ENCODE results near the gene NRG3. TPM values are rescaled to one million over a fixed set of nuclear protein-coding genes. Genes with fewer than 3 reads are reported as not detected.

Gene NRG3
- total and polyA plus RNA-seq, 11 donors: 0.11 to 0.41 (median 0.27) TPM; not detected in 7

DNA sequence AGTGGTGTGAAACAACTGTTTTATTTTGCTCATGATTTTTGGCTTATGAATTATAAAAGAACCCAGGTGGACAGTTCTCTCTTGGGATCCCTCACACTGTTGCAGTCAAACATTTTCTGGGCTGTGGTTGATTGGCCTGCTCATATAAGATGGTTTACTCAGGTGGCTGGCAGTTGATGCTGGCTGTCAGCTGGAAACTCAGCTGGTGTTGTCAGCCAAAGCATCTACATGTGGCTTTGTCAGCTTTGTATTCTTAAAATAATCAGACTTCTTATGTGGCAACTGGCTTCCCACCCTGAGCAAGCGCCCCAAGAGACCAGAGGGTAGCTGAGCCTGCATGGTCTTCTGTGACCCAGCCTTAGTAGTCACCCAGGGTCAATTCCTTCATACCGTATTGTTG is 534.7 kb downstream of the NRG3 start:
- Histone ChIP-seq H3K4me3 (no peak overlapping the region), H3K27ac (no peak overlapping the region), H3K9me3 (peaks cover 0 to 9% (median 0%) of the 10 kb centered on the region in 12 donors), H3K27me3 (no peaks in the 10 kb centered on the region), H3K4me1 (no peaks in the 10 kb centered on the region), H3K36me3 (no peaks in the 10 kb centered on the region)
- ATAC-seq (peak in 3 of 4 donors; percentile 29 to 44 (median 29)), DNase-seq (peak in 2 of 5 donors; percentile 10 to 20)
- TF ChIP-seq, protein P1, sequence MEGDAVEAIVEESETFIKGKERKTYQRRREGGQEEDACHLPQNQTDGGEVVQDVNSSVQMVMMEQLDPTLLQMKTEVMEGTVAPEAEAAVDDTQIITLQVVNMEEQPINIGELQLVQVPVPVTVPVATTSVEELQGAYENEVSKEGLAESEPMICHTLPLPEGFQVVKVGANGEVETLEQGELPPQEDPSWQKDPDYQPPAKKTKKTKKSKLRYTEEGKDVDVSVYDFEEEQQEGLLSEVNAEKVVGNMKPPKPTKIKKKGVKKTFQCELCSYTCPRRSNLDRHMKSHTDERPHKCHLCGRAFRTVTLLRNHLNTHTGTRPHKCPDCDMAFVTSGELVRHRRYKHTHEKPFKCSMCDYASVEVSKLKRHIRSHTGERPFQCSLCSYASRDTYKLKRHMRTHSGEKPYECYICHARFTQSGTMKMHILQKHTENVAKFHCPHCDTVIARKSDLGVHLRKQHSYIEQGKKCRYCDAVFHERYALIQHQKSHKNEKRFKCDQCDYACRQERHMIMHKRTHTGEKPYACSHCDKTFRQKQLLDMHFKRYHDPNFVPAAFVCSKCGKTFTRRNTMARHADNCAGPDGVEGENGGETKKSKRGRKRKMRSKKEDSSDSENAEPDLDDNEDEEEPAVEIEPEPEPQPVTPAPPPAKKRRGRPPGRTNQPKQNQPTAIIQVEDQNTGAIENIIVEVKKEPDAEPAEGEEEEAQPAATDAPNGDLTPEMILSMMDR (IDR thresholded peaks at IDR 0.05): no peak
- TF ChIP-seq POLR2A (IDR thresholded peaks at IDR 0.05): no peak
- intact Hi-C loops (cut with DNase I): no loop called here
- WGBS, 4 donors: 78 to 92% (median 83%) methylated on average over 2 of the region's 2 CpGs

DNA sequence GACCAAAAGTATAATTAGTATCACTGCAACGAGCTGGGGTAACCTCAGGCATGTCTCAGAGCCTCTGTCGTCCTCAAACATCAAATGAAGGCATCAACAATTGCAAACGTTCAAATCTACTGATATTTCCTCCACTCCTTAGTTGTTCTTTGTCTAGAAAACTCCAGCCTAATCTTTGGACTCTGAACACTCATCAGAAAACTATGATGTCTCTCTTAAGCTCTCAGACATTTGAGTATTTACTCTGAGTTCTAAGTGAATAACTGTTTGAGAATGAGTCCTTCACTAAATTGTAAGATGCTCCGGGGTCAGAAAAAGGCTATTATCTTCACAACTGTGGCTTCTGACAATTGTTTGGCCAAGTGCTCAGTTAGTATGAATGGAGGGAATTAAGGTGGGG is 536.4 kb downstream of the NRG3 start:
- no peaks in the 10 kb centered on the region for H3K27me3 ChIP-seq
- H3K9me3 ChIP-seq: peaks cover 0 to 9% (median 0%) of the 10 kb centered on the region in 12 donors
- no peaks in the 10 kb centered on the region for H3K4me1 ChIP-seq
- intact Hi-C loops (cut with DNase I): no loop called here
- WGBS, 4 donors: 55 to 56% (median 56%) methylated on average over 4 of the region's 4 CpGs
- DNase-seq (no peak), ATAC-seq (no peak)
- H3K36me3 ChIP-seq: no peaks in the 10 kb centered on the region
- TF ChIP-seq, protein P1 (IDR thresholded peaks at IDR 0.05): no peak
- no peak for TF ChIP-seq POLR2A (IDR thresholded peaks at IDR 0.05)
- no peak overlapping the region for H3K4me3 ChIP-seq
- no peak overlapping the region for H3K27ac ChIP-seq

GRCh38 chr10:82420001-82420400 is 545.0 kb downstream of the NRG3 start:
- no peaks in the 10 kb centered on the region for H3K27me3 ChIP-seq
- no peaks in the 10 kb centered on the region for H3K4me1 ChIP-seq
- ATAC-seq: no peak
- H3K27ac ChIP-seq: no peak overlapping the region
- no peak for DNase-seq
- WGBS, 4 donors: 64 to 77% (median 64%) methylated on average over 2 of the region's 2 CpGs
- no peaks in the 10 kb centered on the region for H3K36me3 ChIP-seq
- no peak overlapping the region for H3K4me3 ChIP-seq
- H3K9me3 ChIP-seq: no peaks in the 10 kb centered on the region
- intact Hi-C loops (cut with DNase I): no loop called here
- TF ChIP-seq POLR2A (IDR thresholded peaks at IDR 0.05): no peak
- TF ChIP-seq, protein P1 (IDR thresholded peaks at IDR 0.05): no peak

- no peak overlapping the region for H3K4me3 ChIP-seq
- intact Hi-C loops (cut with DNase I): no loop called here
- ATAC-seq: no peak
- no peak for DNase-seq
- no peaks in the 10 kb centered on the region for H3K4me1 ChIP-seq
- H3K27me3 ChIP-seq: no peaks in the 10 kb centered on the region
- no peaks in the 10 kb centered on the region for H3K36me3 ChIP-seq
- TF ChIP-seq, protein P1 (IDR thresholded peaks at IDR 0.05): no peak
- TF ChIP-seq POLR2A (IDR thresholded peaks at IDR 0.05): no peak
- no peak overlapping the region for H3K27ac ChIP-seq
- H3K9me3 ChIP-seq: peaks cover 0 to 47% (median 14%) of the 10 kb centered on the region in 12 donors
These were observed 554.3 kb downstream of the NRG3 start for GRCh38 chr10:82429302-82429701.
